Stimulated activated CD4-positive, alpha-beta T cell treated with anti-CD3 and anti-CD28 coated beads, Interleukin-4, amount 100 ng/mL, for 4 hours (primary cell): ENCODE measurements around the gene MMEL1.
"Not testable (repeated sequence)": the region's sequence is repeated elsewhere in the genome, so short reads cannot be mapped to it uniquely, and the experiment has no call there.

ENCODE experiments used
- DNase-seq, 2 experiments: peaks; one replicate each; pipeline ENCODE4 v3.0.0-alpha.2; 2020

MMEL1 gene

GRCh38 chr1:2632561-2633361, at the start of gene MMEL1:
TSS of gene MMEL1 (minus strand) at chr1:2633016. CDS start at chr1:2629484, 3,532 bp downstream.
- DNase-seq: no peak

- DNase-seq: not testable (repeated sequence)
Measured at GRCh38 chr1:2676726-2677125, 43.9 kb upstream of the MMEL1 start.

- not testable (repeated sequence) for DNase-seq
Measured at GRCh38 chr1:2671656-2672055, 38.8 kb upstream of the MMEL1 start.

GRCh38 chr1:2659806-2660205, 27.0 kb upstream of the MMEL1 start:
- DNase-seq: not testable (repeated sequence)

- not testable (repeated sequence) for DNase-seq
Measured at GRCh38 chr1:2657909-2658308, 25.1 kb upstream of the MMEL1 start.

GRCh38 chr1:2657124-2657523, 24.3 kb upstream of the MMEL1 start:
- not testable (repeated sequence) for DNase-seq

- DNase-seq: not testable (repeated sequence)
Measured at GRCh38 chr1:2655598-2656434, 23.0 kb upstream of the MMEL1 start.

- not testable (repeated sequence) for DNase-seq
Measured at GRCh38 chr1:2654443-2654948, 21.7 kb upstream of the MMEL1 start.

- DNase-seq: peak; percentile 22 to 29
Measured at GRCh38 chr1:2653741-2654442, 21.1 kb upstream of the MMEL1 start.

GRCh38 chr1:2652926-2653571, 20.2 kb upstream of the MMEL1 start:
- DNase-seq: not testable (repeated sequence)

GRCh38 chr1:2652152-2652925, 19.5 kb upstream of the MMEL1 start:
- not testable (repeated sequence) for DNase-seq

GRCh38 chr1:2650967-2651645, 18.3 kb upstream of the MMEL1 start:
- DNase-seq: no peak

GRCh38 chr1:2646837-2647236, 14.0 kb upstream of the MMEL1 start:
- DNase-seq: no peak

- DNase-seq: no peak
Measured at GRCh38 chr1:2645776-2646175, 13.0 kb upstream of the MMEL1 start.

GRCh38 chr1:2645143-2645542, 12.3 kb upstream of the MMEL1 start:
- DNase-seq: no peak

GRCh38 chr1:2644591-2645101, 11.8 kb upstream of the MMEL1 start:
- no peak for DNase-seq

GRCh38 chr1:2644171-2644570, 11.4 kb upstream of the MMEL1 start:
- DNase-seq: no peak

- DNase-seq: no peak
Measured at GRCh38 chr1:2643414-2644077, 10.7 kb upstream of the MMEL1 start.

GRCh38 chr1:2642560-2643413, 10.0 kb upstream of the MMEL1 start:
- DNase-seq: peak; percentile 91 to 94
